AG10803 (cell line): ENCODE results near the gene ABHD6.
"Not testable (repeated sequence)": the region's sequence is repeated elsewhere in the genome, so short reads cannot be mapped to it uniquely, and the experiment has no call there.

Source experiments
- DNase-seq: peaks from one replicate; pipeline ENCODE4 v3.0.0; 2010; ENCODE audit warnings: low read depth
- H3K4me3 ChIP-seq: 2 replicates; pipeline ENCODE4 v1.5.1; 2011; ENCODE audit warnings: mild to moderate bottlenecking, low read length, control low read depth
- TF ChIP-seq, protein P1 (sequence below): conservative IDR thresholded peaks from 2 replicates; pipeline ENCODE4 v1.5.1; 2011; ENCODE audit warnings: mild to moderate bottlenecking, low read length, control low read depth, inconsistent platforms

The ABHD6 gene

DNA sequence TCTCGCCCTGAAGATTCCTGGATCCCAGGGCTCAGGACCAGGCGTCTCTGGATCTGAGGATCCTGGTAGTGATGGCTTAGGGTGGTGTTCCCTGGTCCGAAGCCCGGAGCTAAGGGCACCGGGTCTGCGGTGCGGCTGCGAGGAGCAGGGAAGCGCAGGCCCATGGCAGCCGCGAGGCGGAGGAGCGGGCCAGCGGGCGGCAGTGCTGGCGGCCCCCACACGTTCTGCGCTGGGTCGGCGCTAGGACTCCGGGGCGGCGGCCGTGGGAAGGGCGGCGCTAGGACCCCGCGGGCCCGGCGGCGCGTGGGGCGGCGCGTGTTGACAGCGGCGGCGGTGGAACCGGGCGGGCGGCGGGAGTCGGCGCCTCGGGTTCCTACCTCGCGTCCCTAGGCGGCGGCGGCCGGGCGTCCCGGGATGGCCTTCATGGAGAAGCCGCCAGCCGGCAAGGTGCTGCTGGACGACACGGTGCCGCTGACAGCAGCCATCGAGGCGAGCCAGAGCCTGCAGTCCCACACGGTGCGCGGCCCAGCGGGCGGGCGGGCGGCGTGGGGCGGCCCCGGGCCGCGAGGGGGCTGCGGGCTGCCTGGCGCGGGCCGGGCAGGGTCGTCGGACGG, 95.1 kb downstream of the ABHD6 start, which contains the start of gene PXK:
PXK (plus strand) TSS at position 318 of the 614 bp plus-strand sequence; CDS start at position 415, 97 bp downstream.
- DNase-seq: peak; percentile 86
- peak within 1 kb of the TSS; percentile 92 for H3K4me3 ChIP-seq
- TF ChIP-seq, protein P1, sequence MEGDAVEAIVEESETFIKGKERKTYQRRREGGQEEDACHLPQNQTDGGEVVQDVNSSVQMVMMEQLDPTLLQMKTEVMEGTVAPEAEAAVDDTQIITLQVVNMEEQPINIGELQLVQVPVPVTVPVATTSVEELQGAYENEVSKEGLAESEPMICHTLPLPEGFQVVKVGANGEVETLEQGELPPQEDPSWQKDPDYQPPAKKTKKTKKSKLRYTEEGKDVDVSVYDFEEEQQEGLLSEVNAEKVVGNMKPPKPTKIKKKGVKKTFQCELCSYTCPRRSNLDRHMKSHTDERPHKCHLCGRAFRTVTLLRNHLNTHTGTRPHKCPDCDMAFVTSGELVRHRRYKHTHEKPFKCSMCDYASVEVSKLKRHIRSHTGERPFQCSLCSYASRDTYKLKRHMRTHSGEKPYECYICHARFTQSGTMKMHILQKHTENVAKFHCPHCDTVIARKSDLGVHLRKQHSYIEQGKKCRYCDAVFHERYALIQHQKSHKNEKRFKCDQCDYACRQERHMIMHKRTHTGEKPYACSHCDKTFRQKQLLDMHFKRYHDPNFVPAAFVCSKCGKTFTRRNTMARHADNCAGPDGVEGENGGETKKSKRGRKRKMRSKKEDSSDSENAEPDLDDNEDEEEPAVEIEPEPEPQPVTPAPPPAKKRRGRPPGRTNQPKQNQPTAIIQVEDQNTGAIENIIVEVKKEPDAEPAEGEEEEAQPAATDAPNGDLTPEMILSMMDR: no peak; the same call in 1 of the 2 replicates

DNA sequence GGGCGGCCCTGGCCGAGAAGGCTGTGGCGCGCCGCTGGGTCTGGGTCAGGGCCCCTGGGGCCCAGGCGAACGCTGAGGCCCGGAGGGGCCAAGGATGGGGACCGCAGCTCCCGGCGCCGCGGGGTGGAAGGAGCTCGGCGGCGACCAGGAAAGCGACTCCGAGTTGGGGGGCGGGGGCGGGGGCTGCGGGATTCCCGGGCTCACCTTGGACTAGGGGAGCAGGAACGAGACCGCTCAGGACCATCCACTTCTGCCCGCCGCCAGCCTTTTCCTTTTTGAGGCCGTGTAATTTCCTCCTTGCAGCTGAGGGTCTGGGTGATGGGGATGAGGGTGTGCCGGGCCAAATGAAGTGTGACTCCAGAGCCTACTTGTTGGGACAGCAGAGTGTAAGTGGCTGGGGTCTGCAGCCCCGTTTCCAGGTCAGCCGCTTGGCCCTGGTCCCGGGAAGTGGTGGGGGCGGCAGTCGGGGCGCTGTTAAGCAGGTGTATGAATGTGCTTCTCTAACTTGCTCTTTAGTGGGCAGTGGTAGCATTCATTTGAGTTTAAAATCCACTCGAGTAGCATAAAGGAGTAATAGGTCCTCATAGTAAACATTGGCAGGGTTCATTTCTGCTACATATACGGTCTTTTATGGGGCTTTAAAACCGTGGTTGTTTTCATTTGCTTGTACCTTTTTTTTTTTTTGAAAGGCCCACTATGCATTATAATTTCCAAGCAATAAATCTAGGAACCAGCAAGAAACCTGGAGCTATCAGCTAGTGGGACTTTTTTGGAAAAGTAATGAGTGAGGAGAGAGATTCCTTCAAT, 95.8 kb downstream of the ABHD6 start:
- H3K4me3 ChIP-seq: peak overlapping the region; percentile 92
- TF ChIP-seq, protein P1: peak; percentile 21
- DNase-seq: peak; percentile 23

DNA sequence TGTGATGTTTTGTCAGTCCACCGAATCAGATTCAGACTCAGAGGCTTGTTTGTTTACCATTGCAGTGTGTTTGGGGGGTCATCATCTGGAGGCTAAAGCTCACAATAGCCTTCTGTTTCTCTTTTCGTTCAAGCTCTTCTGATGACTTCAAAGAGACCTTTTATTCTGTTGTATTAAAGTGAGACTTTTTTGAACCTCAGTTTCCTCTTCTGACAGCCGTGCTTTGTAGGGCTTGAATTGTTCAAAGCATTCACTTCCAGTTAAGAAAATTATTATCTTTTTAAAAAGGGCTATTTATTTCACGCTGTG, 96.4 kb downstream of the ABHD6 start:
- TF ChIP-seq, protein P1: no peak
- H3K4me3 ChIP-seq: peak overlapping the region; percentile 92
- peak; percentile 24 for DNase-seq

DNA sequence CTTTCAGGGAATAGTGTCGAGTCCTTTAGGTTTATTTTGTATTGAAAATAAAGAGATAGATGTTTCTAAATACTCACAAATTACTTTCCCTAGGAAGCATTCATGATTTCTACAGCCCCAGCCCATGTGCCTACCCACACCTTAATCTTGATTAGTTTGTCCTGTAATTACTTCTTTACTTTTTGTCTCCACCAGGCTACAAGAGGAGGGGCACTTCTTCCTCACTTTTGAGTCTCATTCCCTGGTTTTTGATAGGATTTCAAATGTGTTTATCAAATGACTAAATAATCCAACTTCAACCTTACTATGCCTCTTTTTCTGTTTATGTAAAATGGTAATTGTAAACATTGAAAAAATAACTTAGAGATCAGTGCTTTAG, 96.9 kb downstream of the ABHD6 start:
- DNase-seq: no peak
- TF ChIP-seq, protein P1: no peak
- peak overlapping the region; percentile 92 for H3K4me3 ChIP-seq

DNA sequence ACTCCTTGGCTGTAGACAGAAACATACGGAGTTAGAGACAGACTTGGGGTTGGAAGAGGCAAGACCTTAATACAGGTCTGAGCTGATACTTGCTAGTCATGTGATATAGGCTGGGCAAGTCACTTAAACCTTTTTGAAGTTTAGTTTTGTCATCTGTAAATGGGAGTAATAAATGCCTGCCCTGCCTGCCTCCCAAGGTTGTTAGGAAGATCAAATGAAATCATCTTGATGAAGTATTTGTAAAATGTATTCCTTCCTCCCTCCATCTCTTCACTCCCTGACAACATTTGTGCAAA, 98.0 kb downstream of the ABHD6 start:
- TF ChIP-seq, protein P1: no peak
- no peak for DNase-seq

DNA sequence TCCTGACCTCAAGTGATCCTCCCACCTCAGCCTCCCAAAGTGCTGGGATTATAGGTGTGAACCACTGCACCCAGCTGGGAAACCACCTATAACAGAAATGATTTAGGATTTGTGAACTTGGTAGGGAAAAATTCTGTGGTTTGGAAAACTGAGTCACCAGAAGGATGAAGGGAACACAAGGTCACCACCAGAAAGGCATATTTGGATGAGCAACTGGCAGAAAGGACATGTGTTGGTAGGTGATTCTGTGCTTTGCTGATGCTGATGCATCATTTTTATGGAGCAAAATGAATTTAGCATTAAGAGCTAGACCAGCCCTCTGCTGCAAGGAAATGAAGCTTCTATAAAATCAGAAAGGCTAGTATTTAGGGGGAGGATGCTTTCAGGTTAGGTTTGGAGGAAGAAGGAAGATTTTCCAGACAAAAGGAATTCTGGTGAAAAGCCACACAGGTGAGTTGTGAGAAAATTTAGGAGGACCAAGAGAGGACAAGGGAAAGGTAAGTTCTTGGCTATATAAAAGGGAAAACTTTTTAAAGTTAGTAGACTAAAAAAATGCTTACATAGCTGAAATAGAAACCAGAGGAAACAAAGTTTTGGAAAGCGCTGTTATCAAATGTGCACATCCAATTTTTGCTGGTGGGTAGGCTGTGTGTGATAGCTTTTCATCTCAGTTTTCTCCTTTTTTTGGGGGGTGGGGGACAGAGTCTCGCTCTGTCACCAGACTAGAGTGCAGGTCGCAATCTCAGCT, 98.7 kb downstream of the ABHD6 start:
- TF ChIP-seq, protein P1: no peak
- H3K4me3 ChIP-seq: no peak overlapping the region; the same call in 1 of the 2 replicates
- DNase-seq: peak; percentile 89

More for the DNA sequence above, 98.0 kb downstream of the ABHD6 start:
- H3K4me3 ChIP-seq: peak overlapping the region; percentile 45

DNA sequence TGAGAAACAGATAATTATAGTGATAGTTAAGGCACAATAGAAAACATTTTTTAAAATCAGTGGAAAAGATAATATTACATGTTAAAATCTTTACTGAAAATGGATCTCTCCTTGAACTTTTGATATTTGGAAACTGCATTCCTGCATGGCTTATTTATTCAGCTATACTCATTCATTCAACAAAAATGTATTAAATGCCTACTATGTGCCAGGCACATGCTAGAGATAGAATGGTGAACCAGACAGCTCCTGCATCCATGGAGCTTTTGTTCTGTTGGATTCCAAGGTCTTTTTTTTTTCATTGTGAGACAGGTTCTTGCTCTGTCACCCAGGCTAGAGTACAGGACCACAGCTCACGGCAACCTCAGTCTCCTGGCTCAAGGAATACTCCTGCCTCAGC, 99.6 kb downstream of the ABHD6 start:
- no peak overlapping the region for H3K4me3 ChIP-seq
- TF ChIP-seq, protein P1: no peak
- no peak for DNase-seq

DNA sequence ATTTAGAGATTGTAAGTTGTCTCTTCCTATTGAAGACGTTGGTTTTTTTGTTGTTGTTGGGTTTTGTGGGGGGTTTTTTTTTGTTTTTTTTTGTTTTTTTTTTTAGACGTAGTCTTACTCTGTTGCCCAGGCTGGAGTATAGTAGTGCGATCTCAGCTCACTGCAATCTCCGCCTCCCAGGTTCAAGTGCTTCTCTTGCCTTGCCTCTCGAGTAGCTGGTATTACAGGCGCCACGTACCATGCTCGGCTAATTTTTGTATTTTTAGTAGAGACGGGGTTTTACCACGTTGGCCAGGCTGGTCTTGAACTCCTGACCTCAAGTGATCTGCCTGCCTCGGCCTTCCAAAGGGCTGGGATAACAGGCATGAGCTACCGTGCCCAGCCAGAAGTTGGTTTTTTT, 101.6 kb downstream of the ABHD6 start:
- not testable (repeated sequence) for DNase-seq, H3K4me3 ChIP-seq
